GM12875 (cell line): ENCODE data around the gene CETN1.

Experiments
- H3K4me3 ChIP-seq: one replicate; pipeline ENCODE4 v1.5.1; 2011; ENCODE audit warnings: low read depth, low read length, control low read depth
- TF ChIP-seq, protein P1 (sequence below): IDR thresholded peaks from 2 replicates; pipeline ENCODE4 v1.5.1; 2011; ENCODE audit warnings: low read depth, mild to moderate bottlenecking, control low read depth, inconsistent platforms, low read length, moderate library complexity, borderline replicate concordance; ENCODE audit not compliant: insufficient read depth

CETN1 gene

DNA sequence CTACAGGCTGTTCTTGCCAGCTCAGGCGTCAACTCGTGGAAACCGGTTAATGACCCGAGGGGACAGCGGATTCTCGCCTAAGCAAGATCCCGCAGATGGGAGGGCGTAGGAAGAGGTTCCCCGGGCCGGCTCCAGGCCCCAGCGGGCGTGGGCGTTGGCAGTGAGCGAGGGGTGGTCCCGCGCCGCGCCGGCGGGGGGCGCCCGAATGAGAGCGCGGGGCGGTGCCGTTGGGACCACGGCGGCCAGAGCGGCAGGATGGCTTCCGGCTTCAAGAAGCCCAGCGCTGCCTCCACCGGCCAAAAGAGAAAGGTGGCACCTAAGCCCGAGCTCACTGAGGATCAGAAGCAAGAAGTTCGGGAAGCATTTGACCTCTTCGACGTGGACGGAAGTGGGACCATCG lies at the start of gene CETN1:
Gene CETN1, plus strand, starts transcription at position 227 of the 400 bp plus-strand sequence. Its CDS starts 29 bp downstream, at position 256.
- TF ChIP-seq, protein P1, sequence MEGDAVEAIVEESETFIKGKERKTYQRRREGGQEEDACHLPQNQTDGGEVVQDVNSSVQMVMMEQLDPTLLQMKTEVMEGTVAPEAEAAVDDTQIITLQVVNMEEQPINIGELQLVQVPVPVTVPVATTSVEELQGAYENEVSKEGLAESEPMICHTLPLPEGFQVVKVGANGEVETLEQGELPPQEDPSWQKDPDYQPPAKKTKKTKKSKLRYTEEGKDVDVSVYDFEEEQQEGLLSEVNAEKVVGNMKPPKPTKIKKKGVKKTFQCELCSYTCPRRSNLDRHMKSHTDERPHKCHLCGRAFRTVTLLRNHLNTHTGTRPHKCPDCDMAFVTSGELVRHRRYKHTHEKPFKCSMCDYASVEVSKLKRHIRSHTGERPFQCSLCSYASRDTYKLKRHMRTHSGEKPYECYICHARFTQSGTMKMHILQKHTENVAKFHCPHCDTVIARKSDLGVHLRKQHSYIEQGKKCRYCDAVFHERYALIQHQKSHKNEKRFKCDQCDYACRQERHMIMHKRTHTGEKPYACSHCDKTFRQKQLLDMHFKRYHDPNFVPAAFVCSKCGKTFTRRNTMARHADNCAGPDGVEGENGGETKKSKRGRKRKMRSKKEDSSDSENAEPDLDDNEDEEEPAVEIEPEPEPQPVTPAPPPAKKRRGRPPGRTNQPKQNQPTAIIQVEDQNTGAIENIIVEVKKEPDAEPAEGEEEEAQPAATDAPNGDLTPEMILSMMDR = no peak
- no peak within 1 kb of the TSS for H3K4me3 ChIP-seq

DNA sequence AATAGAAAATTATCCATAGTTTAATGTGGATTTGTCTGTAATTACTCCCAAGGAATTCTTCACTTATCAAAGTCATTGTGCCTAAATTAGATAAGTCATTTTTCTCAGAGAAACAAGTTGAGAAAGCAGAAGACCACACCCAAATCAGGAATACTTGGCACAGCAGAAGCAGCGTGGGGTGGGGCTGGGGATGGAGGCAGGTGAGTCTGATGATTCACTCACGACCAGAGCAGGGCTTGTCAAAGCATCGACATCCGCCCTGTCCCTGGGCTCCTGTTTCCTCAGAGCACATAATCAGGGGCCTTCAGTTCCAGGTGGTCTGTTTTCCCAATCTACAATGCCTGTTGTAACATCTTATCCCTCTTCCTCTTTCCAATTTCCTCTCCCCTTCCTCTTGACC lies 48.2 kb upstream of the CETN1 start:
- TF ChIP-seq, protein P1 = no peak
- no peak overlapping the region for H3K4me3 ChIP-seq

DNA sequence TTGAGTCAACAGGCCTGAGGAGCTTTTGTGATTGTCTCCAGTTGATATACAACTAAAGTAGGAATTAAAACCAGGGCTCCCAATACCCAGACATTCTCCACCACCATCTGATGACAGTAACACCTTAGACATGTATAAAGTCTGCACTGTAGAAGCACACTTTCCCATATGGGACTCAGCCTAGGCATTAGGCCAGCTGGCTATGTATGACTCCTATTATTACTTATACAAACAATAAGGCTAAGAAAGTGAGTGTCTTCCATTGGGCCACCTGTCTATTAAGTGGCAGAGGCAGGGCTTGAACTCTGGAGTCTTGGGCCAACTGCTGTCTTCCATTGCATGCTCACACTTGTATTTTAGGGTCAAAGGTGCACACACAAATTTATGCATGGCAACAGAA lies 47.5 kb upstream of the CETN1 start:
- H3K4me3 ChIP-seq = no peak overlapping the region
- TF ChIP-seq, protein P1 = no peak

DNA sequence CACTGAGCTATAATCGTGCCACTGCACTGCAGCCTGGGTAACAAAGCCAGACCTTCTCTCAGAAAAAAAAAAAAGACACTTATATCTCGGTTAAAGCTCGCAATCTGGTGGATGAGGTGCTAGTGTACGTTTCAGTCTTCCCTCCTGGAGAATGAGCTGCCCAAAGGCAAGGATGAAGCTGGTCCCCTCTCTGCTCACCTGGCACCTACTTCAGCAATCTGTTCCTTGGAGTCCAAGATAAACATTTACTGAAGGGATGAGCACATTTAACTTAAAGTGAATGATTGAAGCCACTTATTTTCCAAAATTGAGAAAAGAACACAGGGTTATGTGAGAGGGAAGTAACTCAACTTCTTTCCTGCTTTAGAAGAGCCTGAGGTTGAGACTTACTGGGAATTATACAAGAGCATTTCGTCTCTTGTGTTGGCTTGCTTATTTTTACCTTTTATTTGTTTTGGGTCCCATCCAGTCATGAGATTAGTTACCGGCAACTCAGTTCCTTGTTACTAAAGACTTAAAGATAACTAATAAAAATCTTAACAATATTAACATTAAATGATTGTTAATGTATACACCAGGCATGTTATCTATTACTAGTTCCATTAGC lies 46.1 kb upstream of the CETN1 start:
- TF ChIP-seq, protein P1 = no peak
- no peak overlapping the region for H3K4me3 ChIP-seq

DNA sequence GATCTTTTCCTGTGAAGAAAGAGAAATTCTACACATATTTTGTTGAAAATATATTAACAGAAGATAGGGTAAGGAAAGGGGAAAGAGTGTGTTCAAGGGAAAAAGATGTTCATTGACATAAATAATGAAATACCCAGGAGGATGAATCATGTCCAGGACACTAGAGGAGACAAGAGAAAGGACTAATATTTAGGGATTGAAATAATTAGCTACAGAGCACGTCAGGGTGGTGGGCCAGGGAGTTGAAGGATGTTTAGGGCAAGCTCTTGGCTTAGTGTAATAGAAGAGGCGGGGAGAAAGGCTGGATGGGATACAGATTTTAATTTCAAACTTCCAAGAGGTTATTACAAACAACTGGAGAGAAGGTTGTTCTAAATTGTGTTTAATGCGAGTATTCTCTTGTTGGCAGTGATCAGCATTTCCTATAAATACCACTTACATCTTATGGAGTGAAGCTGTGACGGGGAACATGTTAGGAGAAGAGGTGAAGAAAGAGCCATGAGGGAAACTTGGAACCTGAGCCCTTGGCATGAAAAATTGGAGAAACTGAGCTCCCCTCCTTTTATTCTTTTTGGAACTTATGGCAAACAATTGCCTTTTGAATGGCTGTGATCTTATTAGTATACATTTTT lies 36.6 kb upstream of the CETN1 start:
- TF ChIP-seq, protein P1 = no peak

DNA sequence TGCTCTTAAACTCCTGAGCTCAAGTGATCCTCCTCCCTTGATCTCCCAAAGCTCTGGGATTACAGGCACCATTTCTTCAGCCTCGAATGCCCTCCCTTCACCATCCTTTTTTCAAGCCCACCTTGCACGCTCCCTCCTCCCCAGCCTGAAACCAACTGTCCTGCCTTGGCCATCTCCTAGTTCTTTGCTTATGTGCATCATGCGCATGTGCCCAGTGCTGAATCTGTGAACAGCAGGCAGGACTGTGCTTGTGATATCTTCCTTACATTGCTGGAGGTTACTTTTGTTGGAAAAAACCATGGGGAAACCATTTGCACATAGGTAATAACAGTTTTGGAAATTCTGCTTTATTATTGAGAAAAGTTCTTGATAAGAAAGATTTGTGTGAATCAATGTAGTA lies 30.2 kb upstream of the CETN1 start:
- TF ChIP-seq, protein P1 = no peak
- H3K4me3 ChIP-seq = no peak overlapping the region

More for the DNA sequence above, 36.6 kb upstream of the CETN1 start:
- H3K4me3 ChIP-seq = no peak overlapping the region
